Mucosa of stomach (tissue), 1 donor: ENCODE data around the gene TFAP2E.

Source experiments
- H3K27me3 ChIP-seq: one replicate; pipeline ENCODE4 v1.7.0; 2013; ENCODE audit warnings: mild to moderate bottlenecking, low read length; ENCODE audit not compliant: control insufficient read depth, insufficient read depth
- H3K36me3 ChIP-seq: one replicate; pipeline ENCODE4 v1.7.0; 2013; ENCODE audit warnings: low read length; ENCODE audit not compliant: control insufficient read depth, insufficient read depth
- H3K4me1 ChIP-seq: one replicate; pipeline ENCODE4 v1.7.0; 2013; ENCODE audit warnings: mild to moderate bottlenecking, low read length; ENCODE audit not compliant: control insufficient read depth, insufficient read depth
- H3K4me3 ChIP-seq: one replicate; pipeline ENCODE4 v1.7.0; 2013; ENCODE audit warnings: low read length
- H3K9ac ChIP-seq: one replicate; pipeline ENCODE4 v1.7.0; 2013; ENCODE audit warnings: mild to moderate bottlenecking, low read length, moderate library complexity
- H3K9me3 ChIP-seq: one replicate; pipeline ENCODE4 v1.7.0; 2013; ENCODE audit warnings: mild to moderate bottlenecking, low read length, moderate library complexity; ENCODE audit not compliant: control insufficient read depth
- donor health status: Pancreatic carcinoma.

Gene TFAP2E

GRCh38 chr1:35539824-35540261, 33.3 kb upstream of the TFAP2E start:
- no peaks in the 10 kb centered on the region for H3K36me3 ChIP-seq
- H3K9me3 ChIP-seq = no peaks in the 10 kb centered on the region
- peaks cover 11% of the 10 kb centered on the region for H3K4me1 ChIP-seq
- no peak overlapping the region for H3K9ac ChIP-seq
- H3K27me3 ChIP-seq = no peaks in the 10 kb centered on the region
- H3K4me3 ChIP-seq = no peak overlapping the region

- H3K9me3 ChIP-seq = no peaks in the 10 kb centered on the region
- no peaks in the 10 kb centered on the region for H3K27me3 ChIP-seq
- no peak overlapping the region for H3K4me3 ChIP-seq
- H3K4me1 ChIP-seq = peaks cover 4% of the 10 kb centered on the region
- no peaks in the 10 kb centered on the region for H3K36me3 ChIP-seq
- no peak overlapping the region for H3K9ac ChIP-seq
Measured at GRCh38 chr1:35544976-35545375, 28.1 kb upstream of the TFAP2E start.

DNA sequence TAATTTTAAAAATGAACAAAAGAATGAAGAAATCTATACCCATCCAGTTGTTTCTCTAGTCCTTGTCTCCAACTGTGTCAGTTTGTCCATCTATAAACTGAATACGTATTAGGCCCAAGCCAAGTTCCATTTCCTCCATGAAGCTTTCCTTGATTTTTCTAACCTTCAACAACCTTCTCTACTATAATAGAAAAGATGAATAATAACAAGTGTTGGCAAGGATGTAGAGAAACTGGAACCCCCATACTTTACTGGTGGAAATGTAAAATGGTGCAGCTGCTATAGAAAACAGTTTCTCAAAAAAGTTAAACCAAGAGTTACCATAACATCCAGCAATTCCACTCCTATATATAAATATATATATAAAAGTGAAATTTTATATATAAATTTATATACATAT, 26.5 kb upstream of the TFAP2E start:
- Histone ChIP-seq H3K4me3 (no peak overlapping the region), H3K27me3 (no peaks in the 10 kb centered on the region), H3K4me1 (peaks cover 4% of the 10 kb centered on the region), H3K36me3 (no peaks in the 10 kb centered on the region), H3K9ac (no peak overlapping the region), H3K9me3 (no peaks in the 10 kb centered on the region)

DNA sequence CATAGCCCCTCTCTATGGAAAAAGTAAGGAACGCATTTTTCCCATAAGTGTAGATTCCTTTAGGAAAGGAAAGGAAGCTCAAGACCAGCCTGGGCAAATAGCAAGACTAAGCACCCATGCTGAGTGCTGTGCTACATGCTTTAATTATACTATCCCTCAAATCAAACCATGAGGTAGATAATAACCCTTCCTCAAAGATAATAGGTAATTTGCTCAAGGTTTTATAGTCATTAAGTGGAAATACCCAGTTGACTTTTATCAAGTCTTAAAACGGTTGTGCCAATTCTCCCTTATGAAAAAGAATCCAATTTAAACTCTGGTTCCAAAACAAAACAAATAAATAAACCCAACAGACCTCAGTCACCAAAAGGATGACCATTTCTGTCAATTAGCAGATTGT, 19.3 kb upstream of the TFAP2E start:
- H3K4me3 ChIP-seq = no peak overlapping the region
- peaks cover 36% of the 10 kb centered on the region for H3K4me1 ChIP-seq
- no peaks in the 10 kb centered on the region for H3K36me3 ChIP-seq

GRCh38 chr1:35554266-35555211, 18.6 kb upstream of the TFAP2E start:
- peaks cover 36% of the 10 kb centered on the region for H3K4me1 ChIP-seq
- no peaks in the 10 kb centered on the region for H3K36me3 ChIP-seq
- no peaks in the 10 kb centered on the region for H3K27me3 ChIP-seq
- no peaks in the 10 kb centered on the region for H3K9me3 ChIP-seq
- no peak overlapping the region for H3K9ac ChIP-seq
- H3K4me3 ChIP-seq = no peak overlapping the region

More for the DNA sequence above, 19.3 kb upstream of the TFAP2E start:
- H3K27me3 ChIP-seq = no peaks in the 10 kb centered on the region
- H3K9ac ChIP-seq = no peak overlapping the region
- H3K9me3 ChIP-seq = no peaks in the 10 kb centered on the region

GRCh38 chr1:35555212-35555584, 17.9 kb upstream of the TFAP2E start:
- H3K27me3 ChIP-seq = no peaks in the 10 kb centered on the region
- H3K36me3 ChIP-seq = no peaks in the 10 kb centered on the region
- H3K9ac ChIP-seq = no peak overlapping the region
- peaks cover 37% of the 10 kb centered on the region for H3K4me1 ChIP-seq
- H3K4me3 ChIP-seq = no peak overlapping the region
- no peaks in the 10 kb centered on the region for H3K9me3 ChIP-seq

DNA sequence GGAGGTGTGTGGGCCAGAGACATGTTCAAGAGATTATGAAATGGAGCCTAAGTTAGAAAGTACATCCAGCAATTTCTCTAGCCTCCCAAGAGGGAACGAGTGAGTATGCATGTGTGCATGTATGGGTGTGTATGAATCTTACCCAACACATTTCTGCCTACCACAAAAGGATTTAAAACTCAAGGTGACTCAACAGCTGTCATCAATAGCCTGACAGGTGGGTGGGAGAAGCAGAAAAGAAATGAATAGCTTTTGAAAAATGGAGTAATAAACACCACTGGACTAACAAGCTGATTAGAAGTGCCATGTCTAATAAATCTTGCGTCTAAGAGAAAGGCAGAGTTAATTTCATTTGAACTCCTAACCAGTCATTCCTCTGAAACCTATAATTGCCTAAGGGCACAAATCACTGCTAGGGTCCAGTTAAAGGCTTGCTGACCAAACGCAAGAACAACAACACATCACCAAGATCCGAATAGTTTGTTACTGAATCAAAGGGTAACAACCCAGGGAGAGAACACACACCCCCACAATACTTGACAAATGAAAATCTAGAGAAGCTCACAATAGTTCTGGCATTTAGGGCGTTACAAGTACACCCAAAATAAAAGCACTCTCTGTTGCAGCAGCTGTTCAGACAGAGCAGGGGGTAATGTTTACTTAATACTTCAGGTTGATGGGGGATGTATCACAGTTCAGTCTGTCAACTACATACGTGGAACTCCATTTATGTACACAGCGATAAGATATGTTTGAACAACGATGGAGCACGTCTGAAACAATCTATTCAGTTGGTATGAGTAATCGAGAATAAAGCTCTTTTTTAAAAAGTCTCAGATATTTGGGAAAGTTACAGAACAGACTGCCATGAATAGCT, 17.3 kb upstream of the TFAP2E start:
- Histone ChIP-seq H3K27me3 (no peaks in the 10 kb centered on the region), H3K36me3 (no peaks in the 10 kb centered on the region), H3K9me3 (no peaks in the 10 kb centered on the region), H3K4me3 (no peak overlapping the region), H3K9ac (peak overlapping the region; percentile 85), H3K4me1 (peaks cover 43% of the 10 kb centered on the region)

DNA sequence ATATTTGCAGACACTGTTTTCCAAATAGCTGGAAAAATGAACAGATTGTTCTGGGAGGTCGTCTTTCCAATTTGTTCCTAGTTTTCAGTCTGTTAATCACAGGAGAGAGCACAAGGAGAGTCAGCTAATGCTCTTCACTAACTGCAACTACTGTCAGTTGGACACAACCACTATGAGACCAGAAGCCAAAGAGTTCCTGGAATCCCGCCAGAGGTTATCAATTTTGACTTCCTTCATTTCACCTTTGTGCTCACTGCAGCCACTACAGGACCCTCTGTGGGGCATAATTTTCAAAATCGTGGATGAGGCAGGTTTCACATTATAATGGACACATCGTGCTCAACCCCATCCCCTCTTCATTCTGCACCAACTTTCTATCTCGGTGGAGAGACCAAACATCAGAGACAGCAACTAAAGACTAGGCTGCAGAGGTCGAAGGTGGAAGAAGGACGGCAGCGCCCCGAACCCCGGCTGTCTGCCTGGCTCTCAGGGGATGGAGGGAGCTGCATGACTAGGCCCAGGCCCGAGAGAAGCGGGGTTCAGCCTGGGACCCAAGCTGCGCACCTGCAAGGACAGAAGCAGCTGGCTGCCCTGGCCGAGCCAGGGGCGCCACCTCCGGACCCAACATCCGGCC, 16.5 kb upstream of the TFAP2E start:
- Histone ChIP-seq H3K4me3 (peak overlapping the region; percentile 80), H3K9ac (peak overlapping the region; percentile 85), H3K9me3 (no peaks in the 10 kb centered on the region), H3K27me3 (no peaks in the 10 kb centered on the region), H3K36me3 (no peaks in the 10 kb centered on the region), H3K4me1 (peaks cover 49% of the 10 kb centered on the region)

DNA sequence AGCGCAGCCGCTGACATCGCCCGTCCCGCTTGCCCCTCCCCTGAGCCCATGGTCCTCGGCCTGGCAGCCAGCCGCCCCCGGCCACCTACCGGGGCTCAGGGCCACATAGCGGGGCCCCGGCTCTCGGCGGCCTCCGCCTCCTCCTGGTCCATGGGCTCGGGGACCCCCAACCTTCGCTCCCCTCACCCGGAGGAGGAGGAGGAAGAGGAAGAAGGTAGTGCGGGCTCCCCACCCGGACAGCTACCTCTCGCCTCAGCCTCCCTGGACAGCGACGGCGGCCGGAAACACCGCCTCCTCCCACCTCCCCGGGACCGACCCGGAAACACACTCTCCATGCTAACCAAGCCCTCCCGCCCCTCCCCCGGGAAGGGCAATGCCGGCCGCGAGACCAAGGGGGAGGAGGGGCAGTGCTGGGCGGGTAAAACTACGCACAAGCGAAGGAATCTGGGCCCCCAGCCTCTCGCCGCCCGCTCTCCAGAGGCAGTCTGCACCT, 15.9 kb upstream of the TFAP2E start, which contains the start of gene KIAA0319L:
Gene KIAA0319L (minus strand): TSS at position 286 of the 493 bp plus-strand sequence. CDS start 2,912 bp downstream, outside the sequence.
- no peaks in the 10 kb centered on the region for H3K9me3 ChIP-seq
- H3K4me3 ChIP-seq = peak within 1 kb of the TSS; percentile 80
- H3K4me1 ChIP-seq = peaks cover 49% of the 10 kb centered on the region
- no peaks in the 10 kb centered on the region for H3K27me3 ChIP-seq
- no peaks in the 10 kb centered on the region for H3K36me3 ChIP-seq
- peak within 1 kb of the TSS; percentile 85 for H3K9ac ChIP-seq

GRCh38 chr1:35557611-35558373, 15.3 kb upstream of the TFAP2E start, which contains the start of gene NCDN:
Gene NCDN, plus strand, starts transcription at chr1:35557799. Its CDS starts 392 bp downstream, at chr1:35558191.
- H3K4me3 ChIP-seq = peak within 1 kb of the TSS; percentile 80
- H3K4me1 ChIP-seq = peaks cover 49% of the 10 kb centered on the region
- peak within 1 kb of the TSS; percentile 85 for H3K9ac ChIP-seq
- no peaks in the 10 kb centered on the region for H3K27me3 ChIP-seq
- H3K9me3 ChIP-seq = no peaks in the 10 kb centered on the region
- no peaks in the 10 kb centered on the region for H3K36me3 ChIP-seq
